Activated T-cell treated with anti-CD3 and anti-CD28 coated beads for 48 hours (primary cell): ENCODE measurements around the gene VKORC1.
"Not testable (repeated sequence)": the region's sequence is repeated elsewhere in the genome, so short reads cannot be mapped to it uniquely, and the experiment has no call there.

ENCODE experiments used
- DNase-seq: peaks from one replicate; pipeline ENCODE4 v3.0.0-alpha.2; 2020; ENCODE audit warnings: low read depth

Gene VKORC1

DNA sequence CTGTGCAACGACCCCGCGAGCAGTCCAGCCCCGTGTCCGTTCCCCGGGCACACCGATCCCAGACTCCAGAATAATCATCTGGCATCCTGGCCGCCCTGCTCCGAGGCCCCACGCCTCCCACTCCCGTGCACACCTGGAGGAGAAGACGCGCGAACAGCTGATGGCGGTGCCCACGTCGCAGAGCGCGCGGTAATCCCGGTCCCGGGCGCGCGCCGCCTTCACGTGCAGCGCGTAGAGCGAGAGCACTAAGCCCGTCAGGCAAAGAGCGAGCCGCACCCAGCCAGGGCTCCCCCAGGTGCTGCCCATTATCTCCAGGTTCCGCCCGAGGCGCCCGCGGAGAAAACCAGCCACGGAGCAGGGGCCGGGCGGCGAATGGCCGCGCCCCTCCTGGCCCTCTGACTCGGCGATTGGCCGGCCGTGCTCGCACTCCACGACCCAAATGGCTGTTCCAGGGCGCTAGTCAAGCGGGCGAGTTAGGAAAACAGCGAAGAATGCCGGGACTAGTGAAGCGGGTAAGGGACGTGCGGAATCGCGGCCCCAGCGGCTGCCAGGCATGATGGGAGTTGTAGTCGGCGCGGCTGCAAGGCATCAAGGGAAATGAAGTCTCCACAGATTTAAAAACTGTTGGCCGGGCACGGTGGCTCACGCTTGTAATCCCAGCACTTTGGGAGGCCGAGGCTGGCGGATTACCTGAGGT is at the start of gene VKORC1:
Gene VKORC1, minus strand, starts transcription at position 374 of the 697 bp plus-strand sequence. Its CDS starts 68 bp downstream, at position 306.
- DNase-seq, result peak; percentile 86

DNA sequence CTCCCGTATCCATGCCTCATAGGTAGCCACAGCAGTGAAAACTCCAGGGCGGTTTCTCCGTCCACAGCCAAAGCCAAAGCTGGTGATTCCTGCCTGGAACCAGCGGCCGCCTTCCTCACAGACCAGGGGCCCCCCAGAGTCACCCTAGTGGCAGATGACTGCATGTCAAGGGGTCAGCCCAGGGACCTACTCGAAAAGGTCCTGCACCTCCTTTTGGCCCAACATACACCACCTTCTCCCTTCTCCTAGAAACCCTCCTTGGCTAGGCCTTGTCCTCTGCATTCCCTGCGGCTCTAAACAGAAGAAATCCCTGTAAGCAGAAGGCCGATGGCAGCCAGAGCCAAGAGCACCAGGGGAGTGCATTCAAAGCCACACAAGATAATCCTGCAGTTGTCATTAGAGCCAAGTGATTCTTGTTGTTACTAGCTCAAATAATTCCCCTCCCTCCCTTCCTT is 49.1 kb upstream of the VKORC1 start:
- no peak for DNase-seq

DNA sequence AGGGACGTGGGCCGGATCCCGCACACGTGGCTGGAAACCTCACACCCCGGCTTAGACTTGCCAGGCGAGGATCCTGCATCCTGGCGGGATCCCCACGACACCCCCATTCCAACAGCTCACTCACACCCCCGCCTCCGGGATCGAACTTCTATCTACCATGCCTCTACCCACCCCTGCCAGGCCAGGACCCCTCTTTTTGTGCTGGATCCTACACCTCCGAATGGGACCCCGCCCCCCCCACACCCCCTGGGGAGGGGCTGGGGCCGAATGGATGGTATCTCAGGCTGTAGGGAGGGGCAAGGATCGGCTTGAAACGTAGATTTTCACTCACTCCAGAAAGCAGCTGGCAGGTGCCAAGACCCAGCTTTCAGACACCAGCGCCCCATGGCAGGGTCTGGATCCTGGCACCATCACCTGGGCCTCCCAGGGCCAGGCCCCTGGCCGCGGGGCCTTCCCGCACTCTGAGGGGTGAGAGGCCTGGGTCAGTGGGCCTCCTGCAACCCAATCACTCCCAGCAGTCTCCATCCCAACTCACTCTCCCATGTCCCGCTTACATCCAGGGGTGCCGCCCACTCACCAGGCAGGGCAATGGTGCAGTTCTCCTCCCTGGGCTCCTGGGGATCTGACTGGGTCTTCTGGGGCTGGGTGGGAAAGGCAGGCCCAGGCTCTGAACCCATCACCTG is 48.6 kb upstream of the VKORC1 start:
- DNase-seq, result no peak

DNA sequence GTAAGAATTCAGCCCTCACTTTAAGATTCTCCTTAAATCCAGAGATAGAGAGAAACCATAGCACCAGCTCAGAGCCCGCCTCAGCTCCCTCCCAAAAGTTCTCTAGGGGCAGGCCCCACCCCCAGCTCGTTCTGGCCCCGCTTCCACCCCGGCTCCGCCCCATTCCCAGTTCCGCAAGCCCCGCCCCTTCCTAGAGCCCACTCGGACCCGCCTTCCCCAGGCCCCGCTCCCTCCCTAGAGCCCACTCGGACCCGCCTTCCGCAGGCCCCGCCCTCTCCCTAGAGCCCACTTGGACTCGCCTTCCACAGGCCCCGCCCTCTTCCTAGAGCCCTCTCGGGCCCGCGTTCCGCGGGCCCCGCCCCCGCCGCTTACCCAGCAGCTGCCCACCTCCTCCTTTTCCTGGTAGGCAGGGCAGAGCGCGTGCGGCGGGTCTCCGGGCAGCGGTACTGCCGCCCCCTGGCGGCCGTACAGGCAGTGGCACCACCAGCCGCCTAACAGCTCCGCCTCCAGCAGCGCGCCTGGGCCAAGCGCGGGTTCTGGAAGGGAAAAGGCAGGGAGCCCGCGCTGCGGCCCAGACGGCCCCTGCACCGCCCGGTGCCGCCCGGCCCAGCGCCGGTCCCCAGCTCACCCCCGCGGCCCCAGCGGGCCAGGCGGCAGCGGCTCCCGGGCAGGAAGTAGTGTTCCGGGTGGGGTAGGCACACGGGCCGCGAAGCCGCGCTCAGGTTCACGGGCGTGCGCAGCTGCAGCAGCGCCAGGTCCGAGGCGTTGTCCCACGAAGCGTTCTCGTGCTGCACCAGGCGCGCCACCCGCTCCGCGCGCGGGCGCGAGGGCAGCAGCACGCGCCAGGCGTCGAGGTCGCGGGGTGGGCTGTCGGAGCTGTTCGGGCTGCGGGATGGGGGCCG is 47.8 kb upstream of the VKORC1 start:
- DNase-seq, result peak; percentile 99

DNA sequence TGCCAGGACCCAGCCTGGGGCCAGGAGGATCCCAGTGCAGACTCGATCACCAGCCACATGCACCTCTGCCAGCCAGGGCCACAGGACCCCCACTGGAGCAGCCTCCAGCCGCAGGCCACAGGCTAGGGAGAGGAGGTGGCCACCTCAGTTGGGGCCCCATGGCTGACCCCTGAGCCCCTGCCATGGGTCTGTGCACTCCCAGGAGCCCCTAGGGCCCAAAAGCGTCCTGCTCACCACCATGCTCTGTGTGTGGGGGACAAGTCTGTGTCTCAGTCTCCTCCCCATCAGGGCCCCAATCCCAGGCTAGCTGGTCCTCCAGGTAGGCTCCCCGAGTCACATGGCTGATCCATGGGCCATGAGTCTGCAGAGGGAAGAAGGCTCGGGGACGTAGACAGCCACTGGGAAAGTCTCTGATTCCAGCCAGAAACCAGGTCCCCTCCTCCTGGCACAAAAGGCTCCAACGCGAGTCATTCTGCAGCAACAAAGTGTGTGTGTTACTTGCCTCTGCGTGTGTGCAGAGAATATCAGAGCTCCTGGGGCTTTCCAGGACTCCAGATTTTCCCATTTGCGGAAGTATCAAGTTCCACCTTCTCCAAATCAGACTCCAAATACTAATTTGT is 47.0 kb upstream of the VKORC1 start:
- no peak for DNase-seq

DNA sequence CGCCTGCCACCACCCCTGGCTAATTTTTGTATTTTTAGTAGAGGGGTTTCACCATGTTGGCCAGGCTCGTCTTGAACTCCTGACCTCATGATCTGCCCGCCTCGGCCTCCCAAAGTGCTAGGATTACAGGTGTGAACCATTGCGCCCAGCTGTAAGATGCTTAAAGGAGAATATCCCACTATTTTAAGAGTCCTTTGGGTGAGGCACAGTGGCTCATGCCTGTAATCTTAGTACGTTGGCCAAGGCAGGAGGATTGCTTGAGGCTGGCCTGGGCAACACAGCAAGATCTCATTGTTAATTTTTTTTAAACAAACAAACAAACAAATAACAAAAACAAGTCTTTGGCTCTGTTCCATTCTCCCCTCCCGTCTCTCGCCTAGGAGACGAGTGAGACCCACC is 46.5 kb upstream of the VKORC1 start:
- DNase-seq, result not testable (repeated sequence)

DNA sequence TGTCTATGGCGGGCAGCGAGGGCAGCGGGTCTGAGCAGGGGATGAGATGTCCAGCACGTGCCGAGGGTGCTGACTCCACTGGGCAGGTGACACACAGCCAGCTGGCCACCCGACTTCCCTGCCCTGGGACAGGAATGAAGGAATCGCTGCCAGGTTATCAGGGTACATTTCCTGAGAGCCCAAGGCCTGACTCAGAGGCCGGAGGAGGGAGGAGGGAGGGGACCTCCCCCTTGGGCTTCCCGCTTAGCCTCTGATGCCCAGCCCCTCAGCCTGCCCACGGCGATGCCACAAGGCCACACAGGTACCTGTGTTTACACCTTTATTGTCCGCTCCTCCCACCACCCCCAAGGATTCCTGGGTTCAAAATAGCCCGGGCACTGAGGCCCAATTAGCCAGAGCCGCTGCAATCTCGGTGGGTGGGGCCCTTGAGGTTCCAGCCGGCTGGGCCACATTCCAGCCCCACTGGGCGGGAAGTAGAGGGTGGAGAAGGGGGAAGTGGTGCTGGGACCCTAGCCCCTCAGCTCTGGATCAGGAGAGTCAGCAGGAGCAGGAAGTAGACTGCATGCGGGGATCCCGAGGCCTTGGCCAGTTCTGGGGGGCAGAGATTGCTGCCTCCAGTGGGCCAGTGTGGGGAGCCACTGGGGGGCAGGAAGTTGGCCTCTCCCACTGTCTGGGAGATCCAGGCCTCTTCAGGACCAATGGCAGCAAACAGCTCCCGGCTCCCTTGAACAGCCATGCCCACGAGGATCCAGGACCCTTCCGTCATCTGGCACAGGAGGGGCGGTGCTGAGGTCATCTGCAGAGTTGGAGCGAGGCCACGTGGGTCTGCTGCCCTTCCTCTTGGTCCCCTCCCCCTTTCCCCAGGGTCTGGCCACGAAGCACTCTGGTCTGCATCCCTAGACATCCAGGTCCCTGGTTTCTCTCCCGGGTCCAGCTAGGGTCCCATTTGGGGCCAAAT is 44.3 kb upstream of the VKORC1 start:
- no peak for DNase-seq

DNA sequence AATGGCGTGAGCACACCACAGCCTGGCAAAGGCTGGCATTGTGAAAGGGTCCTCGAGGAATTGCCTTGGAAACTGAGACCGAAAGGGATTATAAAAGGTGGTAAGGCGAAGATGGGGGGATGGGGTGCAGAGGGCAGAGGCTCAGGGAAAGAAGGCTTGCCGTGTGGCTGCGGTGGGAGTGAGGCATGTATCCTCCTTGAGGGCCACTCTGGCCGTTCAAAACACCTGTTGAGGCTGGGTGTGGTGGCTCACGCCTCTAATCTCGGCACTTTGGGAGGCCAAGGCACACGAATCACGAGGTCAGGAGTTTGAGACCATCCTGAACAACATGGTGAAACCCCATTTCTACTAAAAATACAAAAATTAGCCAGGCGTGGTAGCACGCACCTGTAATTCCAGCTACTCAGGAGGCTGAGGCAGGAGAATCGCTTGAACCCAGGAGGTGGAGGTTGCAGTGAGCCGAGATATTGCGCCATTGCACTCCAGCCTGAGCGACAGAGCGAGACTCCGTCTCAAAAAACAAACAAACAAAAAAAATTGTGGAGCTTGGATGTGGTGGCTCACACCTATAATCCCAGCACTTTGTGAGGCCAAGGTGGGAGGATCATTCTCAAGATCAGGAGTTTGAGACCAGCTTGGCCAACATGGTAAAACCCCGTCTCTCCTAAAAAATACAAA is 42.4 kb upstream of the VKORC1 start:
- not testable (repeated sequence) for DNase-seq

DNA sequence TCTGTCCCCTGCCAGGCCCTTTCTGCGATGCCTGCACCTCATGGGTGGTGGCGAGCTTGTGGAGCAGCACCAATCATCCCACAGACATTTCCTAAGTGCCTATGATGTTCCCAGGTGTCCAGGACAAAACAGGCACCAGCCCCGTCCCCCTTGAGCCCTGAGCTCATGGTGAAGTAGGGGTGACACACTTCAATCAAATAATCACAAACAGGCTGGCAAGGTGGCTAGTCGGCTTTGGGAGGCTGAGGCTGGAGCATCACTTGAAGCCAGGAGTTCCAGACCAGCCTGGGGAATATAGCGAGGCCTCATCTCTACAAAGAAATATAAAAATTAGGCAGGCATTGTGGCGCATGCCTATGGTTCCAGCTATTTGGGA is 41.7 kb upstream of the VKORC1 start:
- DNase-seq, result no peak

DNA sequence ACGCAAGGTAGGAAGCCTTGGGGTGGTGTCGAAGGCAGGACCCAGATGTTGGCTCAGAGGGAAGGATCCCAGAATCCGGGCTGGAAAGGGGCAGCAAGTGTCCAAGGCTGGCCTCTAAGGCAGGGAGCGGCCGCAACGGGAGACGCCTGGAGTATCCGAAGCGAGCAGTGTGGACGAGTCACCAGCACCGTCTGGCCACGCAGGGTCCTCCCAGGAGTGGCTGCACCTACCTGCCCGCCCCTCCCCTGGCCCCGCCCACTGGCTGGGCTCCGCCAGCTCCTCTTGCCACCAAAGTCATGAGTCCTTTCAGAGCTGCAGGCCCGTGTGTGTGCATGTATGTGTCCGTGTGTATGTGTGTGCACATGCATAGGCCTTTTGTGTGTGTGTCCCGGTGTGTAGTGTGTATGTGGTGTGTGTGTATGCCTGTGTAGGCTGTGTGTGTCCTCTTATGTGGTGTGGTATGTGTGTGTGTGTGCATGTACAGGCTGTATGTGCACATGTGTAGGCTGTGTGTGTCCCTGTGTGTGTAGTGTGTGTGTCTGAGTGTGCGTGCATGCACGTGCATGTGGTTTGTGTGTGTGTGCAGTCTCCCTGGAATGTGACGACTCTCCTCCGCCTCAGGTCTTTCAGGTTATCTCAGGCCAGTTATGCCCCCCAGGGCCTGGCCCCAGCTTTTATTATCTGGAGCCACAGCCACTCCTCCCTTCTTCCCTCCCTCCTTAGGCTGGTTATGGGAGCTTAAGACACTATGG is 41.1 kb upstream of the VKORC1 start, which contains the start of gene PRSS8:
Gene PRSS8, minus strand, starts transcription at position 193 of the 752 bp plus-strand sequence. CDS start 229 bp downstream, outside the sequence.
- DNase-seq, result no peak

DNA sequence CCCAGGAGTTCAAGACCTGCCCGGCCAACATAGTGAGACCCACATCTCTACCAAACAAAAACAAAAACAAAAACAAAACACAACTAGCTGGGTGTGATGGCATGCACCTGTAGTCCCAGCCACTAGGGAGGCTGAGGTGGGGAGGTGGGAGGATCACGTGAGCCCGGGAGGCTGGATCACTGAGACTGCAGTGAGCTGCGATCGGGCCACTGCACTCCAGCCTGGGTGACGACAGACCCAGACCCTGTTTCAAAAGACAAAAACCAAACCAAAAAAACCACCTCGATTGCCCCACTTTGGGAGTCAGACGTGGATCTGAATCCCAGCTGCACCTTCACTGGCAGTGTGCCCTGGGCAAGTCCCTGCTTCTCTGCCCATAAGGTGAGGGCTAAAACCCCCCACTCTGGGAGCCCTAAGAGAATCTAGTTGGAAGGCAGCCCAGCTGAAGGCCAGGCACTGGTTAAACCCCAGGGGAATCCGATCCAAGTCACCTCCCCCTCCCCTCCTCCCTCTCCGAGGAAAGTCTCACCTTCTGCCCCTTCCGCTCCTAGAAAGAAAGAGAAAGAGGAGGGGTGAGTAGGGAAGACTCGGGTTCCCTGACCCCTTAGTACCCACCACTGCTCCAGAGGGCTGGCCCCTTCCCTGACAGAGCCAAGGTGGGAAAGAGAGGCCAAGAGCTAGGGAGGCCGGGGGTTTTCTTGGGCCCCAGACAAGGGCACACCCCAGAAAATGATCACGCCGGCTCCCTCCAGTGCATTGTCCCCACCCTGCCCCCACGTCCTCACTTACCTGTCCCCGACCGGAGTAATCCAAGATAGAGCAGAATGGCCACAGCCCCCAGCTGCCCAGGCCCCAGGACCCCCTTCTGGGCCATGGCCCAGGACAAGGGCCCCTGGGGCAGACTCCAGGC is 40.3 kb upstream of the VKORC1 start:
- DNase-seq, result no peak

DNA sequence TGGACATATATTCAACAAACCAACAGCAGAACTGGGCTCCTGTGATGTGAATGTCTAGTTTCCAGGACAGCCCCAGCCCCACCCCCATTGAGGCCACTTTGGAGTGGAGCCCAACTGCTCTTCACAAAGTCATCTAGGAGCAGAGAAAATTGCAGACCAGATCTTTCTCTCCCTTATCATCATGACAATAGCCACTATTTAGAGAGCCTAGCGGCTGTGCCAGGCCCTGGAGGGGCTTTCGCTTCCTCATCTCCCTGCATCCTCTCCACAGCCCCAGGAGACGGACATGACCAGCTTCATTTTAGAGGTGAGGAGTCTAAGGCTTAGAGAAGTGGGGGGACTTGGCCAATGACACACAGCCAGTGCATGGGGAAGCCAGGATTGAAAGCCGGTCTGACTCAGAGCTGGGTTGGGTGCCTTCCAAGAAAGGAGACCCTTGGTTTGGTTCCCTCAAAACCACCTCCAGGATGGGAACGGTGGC is 39.5 kb upstream of the VKORC1 start:
- no peak for DNase-seq

DNA sequence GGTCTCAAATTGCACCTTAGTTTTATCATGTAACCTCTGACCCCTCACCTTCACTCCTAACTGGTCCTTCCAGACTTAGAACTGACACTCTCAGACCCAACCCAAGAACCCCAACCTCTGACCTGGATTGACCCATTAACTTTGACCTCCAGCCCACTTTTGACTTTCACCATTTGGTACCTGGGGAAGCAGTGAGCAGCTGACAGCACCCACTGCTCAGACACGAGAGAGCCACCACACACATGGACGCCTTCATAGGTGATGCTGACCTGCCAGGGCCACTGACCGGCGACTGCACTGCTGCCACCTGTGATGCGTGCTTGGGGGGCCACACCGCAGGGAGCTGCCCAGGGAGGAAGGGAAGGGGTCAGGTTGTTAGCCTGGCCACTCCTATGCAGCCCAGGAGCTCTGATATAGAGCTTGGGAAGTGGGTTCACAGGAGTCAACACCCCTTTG is 38.5 kb upstream of the VKORC1 start:
- no peak for DNase-seq

DNA sequence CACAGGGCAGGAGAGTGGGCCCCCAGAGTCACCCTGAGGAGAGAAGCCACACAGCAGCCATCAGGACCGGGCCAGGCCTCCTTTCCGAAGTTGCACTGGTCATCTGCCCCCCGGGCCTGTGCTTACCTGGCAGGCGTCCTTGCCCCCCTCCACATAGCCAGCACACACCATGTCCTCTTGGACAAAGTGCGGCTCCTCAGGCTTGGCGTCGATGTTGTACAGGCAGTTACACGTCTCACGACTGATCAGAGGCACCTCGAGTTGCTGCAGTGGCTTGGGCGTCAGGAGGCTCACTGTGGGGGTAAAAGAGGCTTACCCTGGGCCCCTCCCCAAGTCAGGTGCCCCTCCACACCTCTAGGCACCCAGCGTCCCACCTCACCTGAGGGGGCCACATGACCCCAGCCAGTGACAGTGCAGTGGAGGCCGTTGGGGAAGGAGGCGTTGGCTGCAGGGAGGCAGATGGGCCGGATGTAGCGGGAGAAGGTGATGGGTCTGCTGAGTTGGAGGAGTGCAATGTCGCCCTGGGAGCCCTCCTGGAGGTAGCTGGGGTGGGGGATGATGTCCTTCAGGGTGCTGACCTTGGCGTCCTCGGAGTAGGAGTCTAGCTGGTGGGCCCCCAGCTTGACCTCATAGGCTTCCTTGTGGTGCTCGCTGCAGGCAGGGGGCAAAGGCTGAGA is 37.8 kb upstream of the VKORC1 start:
- DNase-seq, result no peak

DNA sequence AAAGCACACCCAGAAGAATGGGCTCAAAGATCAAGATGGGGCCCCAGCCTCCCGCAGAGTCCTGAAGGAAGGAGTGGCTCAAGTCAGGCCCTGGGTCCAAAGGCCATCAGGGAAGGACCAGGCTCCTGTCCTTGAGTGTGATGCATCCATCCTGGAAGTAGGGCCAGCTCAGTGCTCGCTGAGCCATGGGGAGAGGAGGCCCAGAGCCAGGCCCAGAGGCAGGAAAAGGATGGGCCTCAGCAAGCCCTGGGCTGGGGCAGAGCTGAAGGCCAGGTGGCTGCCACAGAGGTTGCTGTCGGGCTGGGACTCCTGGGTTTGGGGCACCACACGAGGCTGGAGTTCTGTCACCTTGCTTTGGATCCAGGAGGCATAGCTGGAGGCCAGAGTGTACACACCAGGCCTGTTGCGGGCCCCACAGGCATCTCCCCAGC is 37.3 kb upstream of the VKORC1 start:
- no peak for DNase-seq

DNA sequence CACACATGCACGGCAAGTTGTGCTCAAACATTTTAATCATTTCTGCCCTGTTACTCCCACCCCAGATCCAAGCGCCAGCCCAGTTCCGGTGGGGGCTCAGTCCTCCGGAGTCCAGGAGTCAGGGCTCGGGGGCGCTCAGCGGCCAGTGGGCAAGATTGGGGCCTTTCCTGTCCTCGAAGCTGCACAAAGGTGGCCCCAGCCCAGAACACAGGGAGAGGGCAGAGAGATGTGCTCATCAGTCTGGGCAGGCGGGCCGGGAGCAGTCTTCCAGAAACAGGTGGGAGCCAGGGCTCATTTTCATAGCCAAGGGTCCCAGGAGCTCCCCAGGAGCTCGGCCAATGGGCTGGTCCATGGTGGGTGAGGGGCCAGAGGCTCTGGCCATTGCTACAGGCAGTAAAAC is 36.8 kb upstream of the VKORC1 start:
- no peak for DNase-seq

DNA sequence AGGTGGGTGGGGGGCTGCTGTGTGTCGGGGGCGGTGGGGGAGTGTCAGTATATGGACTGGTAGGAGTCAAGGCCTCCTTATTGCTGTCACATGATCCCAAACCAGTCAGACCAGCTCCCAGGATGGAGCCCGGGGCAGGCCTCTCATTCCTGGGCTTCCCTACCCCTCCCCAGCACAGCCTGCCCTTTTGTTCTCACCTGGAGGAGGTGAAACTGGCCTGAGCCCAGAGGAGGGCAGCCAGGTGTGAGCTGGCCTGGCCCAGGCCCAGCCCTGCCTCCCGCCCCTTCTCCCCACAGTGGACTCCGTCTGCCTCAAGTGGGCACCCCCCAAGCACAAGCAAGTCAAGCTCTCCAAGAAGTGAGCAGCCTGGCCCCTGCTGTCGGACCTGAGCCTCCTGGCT is 36.3 kb upstream of the VKORC1 start:
- DNase-seq, result no peak
